ENCODE measurements around the gene IRF6.

The IRF6 gene

DNA sequence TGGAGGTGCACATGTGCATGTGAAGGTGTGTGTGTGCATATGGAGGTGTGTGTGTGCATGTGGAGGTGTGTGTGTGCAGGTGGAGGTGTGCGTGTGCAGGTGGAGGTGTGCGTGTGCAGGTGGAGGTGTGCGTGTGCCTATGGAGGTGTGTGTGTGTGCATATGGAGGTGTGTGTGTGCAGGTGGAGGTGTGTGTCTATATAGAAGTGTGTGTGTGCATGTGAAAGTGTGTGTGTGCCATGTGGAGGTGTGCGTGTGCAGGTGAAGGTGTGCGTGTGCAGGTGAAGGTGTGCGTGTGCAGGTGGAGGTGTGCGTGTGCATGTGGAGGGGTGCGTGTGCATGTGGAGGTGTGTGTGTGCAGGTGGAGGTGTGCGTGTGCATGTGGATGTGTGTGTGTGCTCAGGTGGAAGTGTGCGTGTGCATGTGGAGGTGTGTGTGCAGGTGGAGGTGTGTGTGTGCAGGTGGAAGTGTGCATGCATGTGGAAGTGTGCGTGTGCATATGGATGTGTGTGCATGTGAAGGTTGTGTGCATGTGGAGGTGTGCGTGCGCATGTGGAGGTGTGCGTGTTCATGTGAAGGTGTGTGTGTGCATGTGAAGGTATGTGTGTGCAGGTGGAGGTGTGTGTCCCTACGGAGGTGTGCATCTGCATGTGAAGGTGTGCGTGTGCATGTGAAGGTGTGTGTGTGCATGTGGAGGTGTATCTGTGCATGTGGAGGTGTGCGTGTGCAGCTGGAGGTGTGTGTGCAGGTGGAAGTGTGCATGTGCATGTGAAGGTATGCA is 35.1 kb downstream of the IRF6 start:
- H3K4me3 ChIP-seq (replicated peaks; ENCODE audit: low read depth, low read length): no peak overlapping the region
- no peak for DNase-seq (ENCODE audit: low read depth)
- TF ChIP-seq, protein P1, sequence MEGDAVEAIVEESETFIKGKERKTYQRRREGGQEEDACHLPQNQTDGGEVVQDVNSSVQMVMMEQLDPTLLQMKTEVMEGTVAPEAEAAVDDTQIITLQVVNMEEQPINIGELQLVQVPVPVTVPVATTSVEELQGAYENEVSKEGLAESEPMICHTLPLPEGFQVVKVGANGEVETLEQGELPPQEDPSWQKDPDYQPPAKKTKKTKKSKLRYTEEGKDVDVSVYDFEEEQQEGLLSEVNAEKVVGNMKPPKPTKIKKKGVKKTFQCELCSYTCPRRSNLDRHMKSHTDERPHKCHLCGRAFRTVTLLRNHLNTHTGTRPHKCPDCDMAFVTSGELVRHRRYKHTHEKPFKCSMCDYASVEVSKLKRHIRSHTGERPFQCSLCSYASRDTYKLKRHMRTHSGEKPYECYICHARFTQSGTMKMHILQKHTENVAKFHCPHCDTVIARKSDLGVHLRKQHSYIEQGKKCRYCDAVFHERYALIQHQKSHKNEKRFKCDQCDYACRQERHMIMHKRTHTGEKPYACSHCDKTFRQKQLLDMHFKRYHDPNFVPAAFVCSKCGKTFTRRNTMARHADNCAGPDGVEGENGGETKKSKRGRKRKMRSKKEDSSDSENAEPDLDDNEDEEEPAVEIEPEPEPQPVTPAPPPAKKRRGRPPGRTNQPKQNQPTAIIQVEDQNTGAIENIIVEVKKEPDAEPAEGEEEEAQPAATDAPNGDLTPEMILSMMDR (IDR thresholded peaks at IDR 0.05; ENCODE audit: low read length, missing control alignments): no peak

DNA sequence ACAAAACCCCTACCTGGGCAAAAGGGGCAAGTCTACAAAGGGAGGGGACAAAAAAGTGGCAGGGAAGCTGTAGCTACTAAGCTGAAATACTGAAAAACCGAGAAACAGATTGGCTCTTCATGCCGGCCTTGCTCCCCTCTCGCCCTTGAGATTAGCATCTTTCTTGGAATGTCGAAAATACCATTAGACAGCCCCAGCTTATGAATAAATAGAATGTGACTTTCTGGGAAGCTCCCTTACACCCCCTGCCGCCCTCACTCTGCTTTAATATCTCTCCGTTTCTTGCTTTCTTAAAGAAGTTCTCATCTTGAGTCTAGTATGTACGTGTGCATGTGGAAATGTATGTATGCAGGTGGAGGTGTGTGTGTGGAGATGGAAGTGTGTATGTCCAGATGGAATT is 36.0 kb downstream of the IRF6 start:
- TF ChIP-seq, protein P1 (IDR thresholded peaks at IDR 0.05; ENCODE audit: low read length, missing control alignments): no peak
- DNase-seq (ENCODE audit: low read depth): peak; percentile 36
- H3K4me3 ChIP-seq (replicated peaks; ENCODE audit: low read depth, low read length): no peak overlapping the region

DNA sequence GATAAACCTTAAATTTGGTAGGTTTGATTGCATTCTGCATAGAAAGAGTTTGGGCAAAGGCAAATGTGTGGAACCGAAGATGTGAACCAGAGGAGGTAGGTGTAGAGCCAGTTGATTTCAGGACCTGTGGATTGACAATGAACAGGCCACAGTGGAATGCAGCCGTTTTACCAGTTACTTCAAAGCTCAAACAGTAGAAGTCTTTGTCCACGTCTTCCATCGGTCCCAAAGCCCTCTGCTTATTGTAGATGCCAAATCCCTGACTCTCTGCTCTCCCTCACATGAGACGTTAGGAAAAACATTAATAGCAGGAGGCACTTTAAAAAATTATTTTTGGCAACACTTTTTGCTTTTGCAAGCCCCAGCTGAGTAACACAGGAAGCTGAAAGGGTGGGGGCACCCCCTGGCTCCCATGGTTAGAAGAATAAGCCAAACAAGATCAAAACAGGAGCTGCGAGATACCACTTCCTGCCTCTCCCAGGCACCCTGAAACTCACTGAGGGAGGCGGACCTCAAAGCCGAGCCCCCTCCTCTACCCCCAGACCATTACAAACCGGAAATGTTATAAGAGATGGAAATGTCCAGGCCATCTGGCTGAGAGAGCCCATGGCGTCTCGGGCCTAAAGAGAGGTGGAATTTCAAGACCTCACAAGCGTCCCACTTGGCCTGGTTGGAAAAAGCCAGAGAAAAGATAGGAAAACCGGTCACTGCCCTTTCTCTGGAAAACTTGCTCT is 36.6 kb downstream of the IRF6 start:
- peak overlapping the region; percentile 3 for H3K4me3 ChIP-seq (replicated peaks; ENCODE audit: low read depth, low read length)
- TF ChIP-seq, protein P1 (IDR thresholded peaks at IDR 0.05; ENCODE audit: low read length, missing control alignments): no peak

DNA sequence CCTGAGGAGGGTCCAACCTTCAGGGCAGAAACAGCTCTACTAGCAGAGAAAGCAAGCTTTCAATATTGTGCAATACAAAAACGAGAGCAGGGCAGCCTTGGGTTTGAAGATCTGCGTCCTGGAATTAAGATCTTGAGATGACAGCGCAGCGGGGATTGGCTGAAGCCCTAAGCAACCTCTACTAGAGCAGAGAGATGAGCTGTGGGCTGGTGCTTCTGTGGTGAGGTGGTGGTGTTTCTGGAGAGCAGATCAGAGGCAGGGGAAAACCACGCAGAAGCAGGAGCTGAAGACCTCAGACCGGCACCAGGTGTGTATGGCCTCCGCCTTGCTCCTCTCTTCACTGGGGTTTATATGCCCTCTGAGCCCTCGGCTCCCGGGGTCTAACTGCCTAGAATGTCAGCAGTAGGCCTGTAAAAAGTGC is 37.6 kb downstream of the IRF6 start:
- H3K4me3 ChIP-seq (replicated peaks; ENCODE audit: low read depth, low read length): no peak overlapping the region
- TF ChIP-seq, protein P1 (IDR thresholded peaks at IDR 0.05; ENCODE audit: low read length, missing control alignments): no peak
- no peak for DNase-seq (ENCODE audit: low read depth)

More for the DNA sequence above, 36.6 kb downstream of the IRF6 start:
- DNase-seq (ENCODE audit: low read depth): peak; percentile 96

DNA sequence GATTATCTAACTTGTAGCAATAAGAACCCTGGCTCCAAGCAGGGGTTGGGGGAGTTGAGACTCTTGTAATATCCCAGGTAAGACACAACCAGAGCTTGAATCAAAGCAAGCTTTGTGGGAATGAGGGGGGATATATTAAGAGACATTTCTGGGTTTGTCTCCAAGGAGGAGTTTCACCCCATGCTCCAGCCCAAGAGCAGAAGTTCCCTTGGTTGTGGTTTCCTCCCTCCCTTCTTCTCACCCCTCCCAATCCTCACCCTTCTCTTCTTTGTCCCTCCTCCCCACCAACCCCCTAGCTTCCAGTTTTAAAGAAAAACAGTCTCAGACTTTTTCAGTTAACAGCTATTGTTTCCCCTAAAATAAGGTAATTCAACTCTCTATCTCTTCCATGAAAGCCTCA is 38.2 kb downstream of the IRF6 start:
- no peak for DNase-seq (ENCODE audit: low read depth)
- TF ChIP-seq, protein P1 (IDR thresholded peaks at IDR 0.05; ENCODE audit: low read length, missing control alignments): no peak
- H3K4me3 ChIP-seq (replicated peaks; ENCODE audit: low read depth, low read length): no peak overlapping the region

DNA sequence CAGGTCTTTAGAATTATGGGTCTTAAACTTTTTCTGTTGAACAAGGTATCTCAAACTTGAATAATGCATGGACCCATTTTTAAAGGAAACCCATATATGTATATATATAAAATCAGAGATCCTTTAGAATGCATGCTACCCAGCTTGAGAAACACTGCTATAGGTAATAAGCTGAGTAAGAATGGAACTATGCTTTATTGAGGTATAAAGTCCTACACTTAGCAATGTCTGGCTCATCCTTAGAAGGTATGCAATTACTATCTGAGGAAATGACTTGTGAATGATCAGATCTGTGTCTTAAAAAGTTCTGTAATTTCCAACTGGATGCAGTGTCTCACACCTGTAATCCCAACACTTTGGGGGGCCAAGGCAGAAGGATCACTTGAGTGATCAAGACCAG is 38.8 kb downstream of the IRF6 start:
- H3K4me3 ChIP-seq (replicated peaks; ENCODE audit: low read depth, low read length): no peak overlapping the region
- DNase-seq (ENCODE audit: low read depth): no peak
- TF ChIP-seq, protein P1 (IDR thresholded peaks at IDR 0.05; ENCODE audit: low read length, missing control alignments): no peak
